GM21529 (cell line): ENCODE measurements around the gene GAP43.

ENCODE experiments used
- ATAC-seq: cut with Tn5 transposase; IDR thresholded peaks from one replicate; pipeline ENCODE4 v1.9.1; 2021; ENCODE audit not compliant: unreplicated experiment

GAP43 gene

GRCh38 chr3:115623044-115623868, at the start of gene GAP43:
Gene GAP43, plus strand, starts transcription at chr3:115623510. Its CDS starts 180 bp downstream, at chr3:115623690.
- ATAC-seq: no peak

- ATAC-seq: no peak
These were observed 46.9 kb upstream of the GAP43 start for GRCh38 chr3:115576325-115576875.

- ATAC-seq: no peak
These were observed 46.3 kb upstream of the GAP43 start for GRCh38 chr3:115577000-115577399.

- ATAC-seq: no peak
These were observed 45.0 kb upstream of the GAP43 start for GRCh38 chr3:115578331-115578730.

- no peak for ATAC-seq
These were observed 42.7 kb upstream of the GAP43 start for GRCh38 chr3:115580566-115580965.

GRCh38 chr3:115581362-115582135, 41.8 kb upstream of the GAP43 start:
- no peak for ATAC-seq

GRCh38 chr3:115588201-115589115, 34.9 kb upstream of the GAP43 start:
- ATAC-seq: no peak

- ATAC-seq: no peak
These were observed 32.4 kb upstream of the GAP43 start for GRCh38 chr3:115590873-115591272.

GRCh38 chr3:115595611-115596275, 27.6 kb upstream of the GAP43 start:
- no peak for ATAC-seq

GRCh38 chr3:115598216-115598615, 25.1 kb upstream of the GAP43 start:
- ATAC-seq: no peak

GRCh38 chr3:115602194-115602593, 21.1 kb upstream of the GAP43 start:
- no peak for ATAC-seq

GRCh38 chr3:115611630-115612029, 11.7 kb upstream of the GAP43 start:
- ATAC-seq: no peak

- no peak for ATAC-seq
These were observed 8.1 kb upstream of the GAP43 start for GRCh38 chr3:115615001-115615814.

- ATAC-seq: no peak
These were observed 6.8 kb upstream of the GAP43 start for GRCh38 chr3:115616461-115616860.

GRCh38 chr3:115617591-115617990, 5.7 kb upstream of the GAP43 start:
- no peak for ATAC-seq

- no peak for ATAC-seq
These were observed 875 bp downstream of the GAP43 start for GRCh38 chr3:115624029-115624741.

- ATAC-seq: no peak
These were observed 1.6 kb downstream of the GAP43 start for GRCh38 chr3:115624901-115625300.

GRCh38 chr3:115626006-115626409, 2.7 kb downstream of the GAP43 start:
- ATAC-seq: no peak

- ATAC-seq: no peak
These were observed 3.4 kb downstream of the GAP43 start for GRCh38 chr3:115626721-115627120.
